Right lobe of liver (tissue), 6 donors: ENCODE data around the gene SGO1. TPM values are rescaled to one million over a fixed set of nuclear protein-coding genes. Genes with fewer than 3 reads are reported as not detected.

Experiments used
- ATAC-seq, 4 donors: fragments of 200-7000 bp; cut with Tn5 transposase; one replicate each; pipeline ENCODE4 v1.9.1; 2020; ENCODE audit warnings: mild to moderate bottlenecking in 4 of 4, moderate library complexity in 4 of 4
- DNase-seq, 3 donors: peaks; one replicate each; pipeline ENCODE4 v3.0.0-alpha.2; 2020
- H3K27ac ChIP-seq, 3 donors: fragments of 200-600 bp; one replicate each; pipeline ENCODE4 v1.8.0; 2022
- H3K27me3 ChIP-seq, 2 donors: fragments of 200-600 bp; one replicate each; pipeline ENCODE4 v1.8.0; 2022
- H3K36me3 ChIP-seq, 4 donors: fragments of 200-600 bp; sonication (generic) in 1 of 4; one replicate each; pipeline versions ENCODE4 v1.5.1 to v1.8.0; 2017 to 2022; ENCODE audit warnings: control low read depth in 1 of 4
- H3K4me1 ChIP-seq, 4 donors: fragments of 200-600 bp; sonication (generic) in 1 of 4; one replicate each; pipeline versions ENCODE4 v1.5.1 to v1.8.0; 2017 to 2022; ENCODE audit warnings: control low read depth in 1 of 4
- H3K4me3 ChIP-seq, 3 donors: fragments of 200-600 bp; one replicate each; pipeline ENCODE4 v1.8.0; 2022
- H3K9me3 ChIP-seq, 4 donors: fragments of 200-600 bp; sonication (generic) in 1 of 4; one replicate each; pipeline versions ENCODE4 v1.5.1 to v1.8.0; 2017 to 2022; ENCODE audit warnings: control low read depth in 1 of 4
- CTCF ChIP-seq, 4 donors: fragments of 200-600 bp in 3 of 4; fragments of 450-650 bp in 1 of 4; IDR thresholded peaks; one replicate each; pipeline versions ENCODE4 v1.5.1 to v1.8.0; 2016 to 2022; ENCODE audit warnings: antibody characterized with exemption in 4 of 4, mild to moderate bottlenecking in 2 of 4
- POLR2A ChIP-seq: fragments of 450-650 bp; IDR thresholded peaks from one replicate; pipeline ENCODE4 v1.6.1; 2017; ENCODE audit warnings: antibody characterized with exemption, mild to moderate bottlenecking
- WGBS: methylation state at CpG from one replicate; pipeline ENCODE4 v1.1.6; 2018; ENCODE audit warnings: low coverage, low lambda C conversion rate; ENCODE audit not compliant: insufficient coverage; ENCODE audit errors: missing lambda C conversion rate; 5-methylcytosine and 5-hydroxymethylcytosine counted together
- intact Hi-C, 2 donors: fragments of 100-400 bp; cut with DNase I; formaldehyde crosslinking; loops; one replicate each; pipeline versions ENCODE4 v1.11.2 to v1.14.1; 2022
- total RNA-seq, 6 experiments: library from RNA; depleted of rRNA in 2 of 6; stranded (reverse); fragments of >200 nt in 2 of 6; fragmentation: NEBNext Ultra II Directional in 3 of 6; extraction: Animal tissue kit (Norgen Biotek cat#: 25700) in 3 of 6; gene quantifications; one replicate each; pipeline versions ENCODE4 v1.1.0 to v1.2.4, GENCODE V29; 2016 to 2023
- donor health status: DM: no; HTN: yes; CAD: no.
- donor health status: DM: no; HTN: no; CAD: no.
- donor health status: DM: no; HTN: no; CAD: no.
- donor health status: DM: no; HTN: yes; CAD: no.
- donor health status: DM: no; HTN: yes; CAD: no.

Gene SGO1
- total RNA-seq, 6 experiments from 2014 or later: 0.20 to 1.1 (median 0.58) TPM

- DNase-seq (no peak), ATAC-seq (no peak)
- Histone ChIP-seq H3K36me3 (no peaks in the 10 kb centered on the region), H3K4me3 (peak overlapping the region; percentile 53 to 75 (median 62)), H3K27me3 (no peaks in the 10 kb centered on the region), H3K27ac (no peak overlapping the region), H3K9me3 (no peaks in the 10 kb centered on the region), H3K4me1 (peaks cover 0 to 6% (median 0%) of the 10 kb centered on the region in 4 donors)
- 9% methylated on average over 12 of the region's 12 CpGs for WGBS
- intact Hi-C loops: no loop called here
- no peak for TF ChIP-seq CTCF (IDR thresholded peaks at IDR 0.05)
- no peak for TF ChIP-seq POLR2A
Observed at GRCh38 chr3:20185331-20185678, 701 bp downstream of the SGO1 start.

DNA sequence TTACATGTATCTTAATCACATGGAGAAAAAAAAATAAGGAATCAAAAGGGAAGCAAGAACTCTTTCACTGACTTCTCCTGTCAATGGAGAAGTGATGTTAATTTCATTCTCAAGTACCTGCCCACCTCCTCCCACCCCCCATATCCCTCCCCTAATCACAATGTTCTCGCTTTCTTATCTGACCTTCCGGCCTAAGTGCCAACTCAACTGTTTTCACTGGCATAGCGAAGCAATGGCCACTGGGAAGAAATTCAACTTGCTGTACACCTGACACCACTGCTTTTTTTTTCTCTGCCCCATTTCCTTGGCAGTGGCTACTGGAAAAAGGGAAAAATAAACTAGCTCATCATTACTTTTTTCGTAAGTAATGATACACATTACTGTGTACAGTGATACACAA is 3.8 kb downstream of the SGO1 start:
- TF ChIP-seq CTCF (IDR thresholded peaks at IDR 0.05): no peak
- peaks cover 0 to 6% (median 0%) of the 10 kb centered on the region in 4 donors for H3K4me1 ChIP-seq
- H3K4me3 ChIP-seq: no peak overlapping the region
- no peak overlapping the region for H3K27ac ChIP-seq
- intact Hi-C loops: no loop called here
- DNase-seq (no peak), ATAC-seq (no peak)
- H3K36me3 ChIP-seq: no peaks in the 10 kb centered on the region
- H3K9me3 ChIP-seq: no peaks in the 10 kb centered on the region
- WGBS: 79% methylated on average over 4 of the region's 4 CpGs
- no peaks in the 10 kb centered on the region for H3K27me3 ChIP-seq

DNA sequence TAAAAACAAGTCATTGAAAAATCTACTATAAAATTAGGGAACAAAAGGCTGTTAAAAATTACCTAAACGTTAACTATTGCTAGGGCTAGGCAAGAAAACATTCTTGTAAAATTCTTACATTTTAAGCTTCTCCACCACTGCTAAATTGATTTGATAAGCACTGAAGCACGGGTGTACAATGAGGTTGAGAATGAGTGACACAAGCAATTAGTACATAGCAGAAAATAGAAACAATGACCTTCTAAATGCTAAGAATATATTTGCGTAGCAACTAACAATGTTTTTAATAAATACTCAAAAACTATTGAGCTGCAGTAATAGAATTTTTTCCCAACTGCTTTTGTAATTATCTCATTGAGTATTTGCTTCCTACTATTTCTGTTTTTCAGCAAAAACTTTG is 4.7 kb downstream of the SGO1 start:
- H3K27me3 ChIP-seq: no peaks in the 10 kb centered on the region
- TF ChIP-seq CTCF (IDR thresholded peaks at IDR 0.05) (no peak), POLR2A (no peak)
- ATAC-seq (no peak), DNase-seq (no peak)
- H3K27ac ChIP-seq: no peak overlapping the region
- intact Hi-C loops: no loop called here
- WGBS: 85% methylated on average over 3 of the region's 3 CpGs
- H3K36me3 ChIP-seq: no peaks in the 10 kb centered on the region
- no peak overlapping the region for H3K4me3 ChIP-seq
- no peaks in the 10 kb centered on the region for H3K9me3 ChIP-seq
- peaks cover 0 to 6% (median 0%) of the 10 kb centered on the region in 4 donors for H3K4me1 ChIP-seq

- TF ChIP-seq POLR2A (no peak), CTCF (IDR thresholded peaks at IDR 0.05) (no peak)
- Histone ChIP-seq H3K4me1 (no peaks in the 10 kb centered on the region), H3K27ac (no peak overlapping the region), H3K36me3 (no peaks in the 10 kb centered on the region), H3K4me3 (no peak overlapping the region), H3K9me3 (no peaks in the 10 kb centered on the region), H3K27me3 (no peaks in the 10 kb centered on the region)
- DNase-seq (no peak), ATAC-seq (no peak)
- WGBS: 88% methylated on average over 4 of the region's 4 CpGs
- intact Hi-C loops: no loop called here
Observed at GRCh38 chr3:20173844-20174410, 12.1 kb downstream of the SGO1 start.

DNA sequence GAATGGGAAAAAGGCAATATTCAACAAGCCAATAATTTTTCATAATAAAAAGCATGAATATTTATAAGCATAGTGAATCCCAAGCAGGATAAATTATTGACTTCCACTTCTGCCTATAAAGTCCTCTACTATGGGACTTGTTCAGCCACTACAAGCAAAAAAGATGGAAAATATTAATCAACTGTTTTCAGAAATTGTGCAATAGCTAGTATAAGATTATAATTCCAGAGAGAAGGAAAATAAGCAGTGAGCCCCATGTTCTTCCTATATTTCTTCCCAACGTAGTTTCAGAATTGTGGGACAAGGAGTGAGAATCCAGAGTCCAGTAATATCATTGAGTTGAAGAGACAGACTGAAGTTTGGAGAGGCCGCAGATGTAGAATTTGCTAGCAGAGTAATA is 24.3 kb downstream of the SGO1 start:
- no peak overlapping the region for H3K4me3 ChIP-seq
- no peaks in the 10 kb centered on the region for H3K9me3 ChIP-seq
- DNase-seq (no peak), ATAC-seq (no peak)
- H3K27ac ChIP-seq: no peak overlapping the region
- WGBS: 84% methylated on average over 2 of the region's 2 CpGs
- no peaks in the 10 kb centered on the region for H3K27me3 ChIP-seq
- no peaks in the 10 kb centered on the region for H3K36me3 ChIP-seq
- TF ChIP-seq POLR2A: no peak
- TF ChIP-seq CTCF (IDR thresholded peaks at IDR 0.05): no peak
- intact Hi-C loops: no loop called here
- peaks cover 0 to 6% (median 0%) of the 10 kb centered on the region in 4 donors for H3K4me1 ChIP-seq
